GM18520 (cell line): Measurements from ENCODE around the gene ADAM8.
"Not testable (repeated sequence)": the region's sequence is repeated elsewhere in the genome, so short reads cannot be mapped to it uniquely, and the experiment has no call there.

Experiments
- ATAC-seq: cut with Tn5 transposase; IDR thresholded peaks from one replicate; pipeline ENCODE4 v1.9.1; 2021; ENCODE audit not compliant: unreplicated experiment

Gene ADAM8

GRCh38 chr10:133269367-133269766 lies 7.3 kb downstream of the ADAM8 start:
- no peak for ATAC-seq

- ATAC-seq: no peak
Observed at GRCh38 chr10:133268532-133268931, 8.1 kb downstream of the ADAM8 start.

- no peak for ATAC-seq
Observed at GRCh38 chr10:133267829-133268228, 8.8 kb downstream of the ADAM8 start.

- no peak for ATAC-seq
Observed at GRCh38 chr10:133267293-133267692, 9.4 kb downstream of the ADAM8 start.

- ATAC-seq: no peak
Observed at GRCh38 chr10:133266056-133266795, 10.4 kb downstream of the ADAM8 start.

- ATAC-seq: not testable (repeated sequence)
Observed at GRCh38 chr10:133265052-133265451, 11.6 kb downstream of the ADAM8 start.

GRCh38 chr10:133264461-133264860 lies 12.2 kb downstream of the ADAM8 start:
- ATAC-seq: no peak

GRCh38 chr10:133263674-133264073 lies 13.0 kb downstream of the ADAM8 start:
- ATAC-seq: no peak

GRCh38 chr10:133262696-133263095 lies 14.0 kb downstream of the ADAM8 start:
- no peak for ATAC-seq

GRCh38 chr10:133261726-133262325 lies 14.8 kb downstream of the ADAM8 start:
- ATAC-seq: peak; percentile 18

GRCh38 chr10:133260895-133261725 lies 15.6 kb downstream of the ADAM8 start:
- ATAC-seq: peak; percentile 64

- no peak for ATAC-seq
Observed at GRCh38 chr10:133259602-133259989, 17.1 kb downstream of the ADAM8 start.

- no peak for ATAC-seq
Observed at GRCh38 chr10:133258818-133259601, 17.7 kb downstream of the ADAM8 start.

- ATAC-seq: no peak
Observed at GRCh38 chr10:133258066-133258817, 18.4 kb downstream of the ADAM8 start.

- no peak for ATAC-seq
Observed at GRCh38 chr10:133257489-133258065, 19.1 kb downstream of the ADAM8 start.

- no peak for ATAC-seq
Observed at GRCh38 chr10:133255323-133255722, 21.3 kb downstream of the ADAM8 start.

- ATAC-seq: no peak
Observed at GRCh38 chr10:133254421-133255120, 22.1 kb downstream of the ADAM8 start.

GRCh38 chr10:133253361-133253955 lies 23.2 kb downstream of the ADAM8 start:
- ATAC-seq: no peak

- ATAC-seq: no peak
Observed at GRCh38 chr10:133252223-133252552, 24.5 kb downstream of the ADAM8 start.
